ENCODE measurements around the gene DEPP1. TPM values are rescaled to one million over a fixed set of nuclear protein-coding genes. Genes with fewer than 3 reads are reported as not detected.

The DEPP1 gene
- total RNA-seq, result 7.3 and 10.5 TPM in 2 replicates

GRCh38 chr10:44978570-44979280 is at the start of gene DEPP1:
DEPP1 (minus strand) TSS chr10:44978809; CDS start chr10:44978030, 779 bp downstream.

GRCh38 chr10:45000752-45001380 is 22.3 kb upstream of the DEPP1 start, which contains the start of gene ZNF22:
ZNF22 (plus strand) TSS chr10:45000923; CDS start chr10:45003369, 2,446 bp downstream.

GRCh38 chr10:44959247-44960087 is 19.1 kb downstream of the DEPP1 start, which contains the start of gene RASSF4:
RASSF4 (plus strand) TSS chr10:44959802; CDS start chr10:44970203, 10,401 bp downstream.

Other genes starting within 250 kb of the DEPP1 start
- 0.25 TPM in 1 of 2 replicates, not detected in the other for gene TMEM72, start 67.5 kb downstream of the DEPP1 start, total RNA-seq
- 12.9 and 38.3 TPM in 2 replicates for gene RASSF4, start 19.0 kb downstream of the DEPP1 start, total RNA-seq
- 11.8 and 17.6 TPM in 2 replicates for gene ZNF22, start 22.1 kb upstream of the DEPP1 start, total RNA-seq